H9 (cell line): ENCODE results near the gene RPS10. TPM values are rescaled to one million over a fixed set of nuclear protein-coding genes. Genes with fewer than 3 reads are reported as not detected.

Experiments
- DNase-seq: peaks from one replicate; pipeline ENCODE4 v3.0.0-alpha.2; 2017
- H2AFZ ChIP-seq: one replicate; pipeline ENCODE4 v1.6.1; 2013; ENCODE audit warnings: mild to moderate bottlenecking, low read length, control low read depth, moderate library complexity
- H2AK5ac ChIP-seq: 2 replicates; pipeline ENCODE4 v1.6.1; 2013; ENCODE audit warnings: low read length, control low read depth, mixed read lengths; ENCODE audit not compliant: insufficient read length
- H2BK120ac ChIP-seq: one replicate; pipeline ENCODE4 v1.6.1; 2013; ENCODE audit warnings: low read depth, mild to moderate bottlenecking, low read length, control low read depth, inconsistent platforms; ENCODE audit not compliant: poor library complexity, severe bottlenecking
- H2BK12ac ChIP-seq: 2 replicates; pipeline ENCODE4 v1.6.1; 2013; ENCODE audit warnings: low read length, control low read depth, mixed read lengths, low read depth; ENCODE audit not compliant: insufficient read length
- H2BK15ac ChIP-seq: 2 replicates; pipeline ENCODE4 v1.6.1; 2013; ENCODE audit warnings: low read depth, low read length, control low read depth
- H2BK20ac ChIP-seq: one replicate; pipeline ENCODE4 v1.6.1; 2013; ENCODE audit warnings: low read depth, mild to moderate bottlenecking, low read length, control low read depth, inconsistent platforms; ENCODE audit not compliant: poor library complexity, severe bottlenecking
- H2BK5ac ChIP-seq: 2 replicates; pipeline ENCODE4 v1.6.1; 2013; ENCODE audit warnings: low read length, control low read depth, mixed read lengths; ENCODE audit not compliant: insufficient read length
- H3K14ac ChIP-seq: 2 replicates; pipeline ENCODE4 v1.6.1; 2013; ENCODE audit warnings: low read length, control low read depth; ENCODE audit not compliant: insufficient read depth
- H3K18ac ChIP-seq: 2 replicates; pipeline ENCODE4 v1.6.1; 2013; ENCODE audit warnings: low read depth, mild to moderate bottlenecking, mixed read lengths, low read length, control low read depth; ENCODE audit not compliant: insufficient read length
- H3K23ac ChIP-seq: 2 replicates; pipeline ENCODE4 v1.6.1; 2013; ENCODE audit warnings: low read length, control low read depth, mixed read lengths, low read depth; ENCODE audit not compliant: insufficient read length
- H3K23me2 ChIP-seq: 2 replicates; pipeline ENCODE4 v1.6.1; 2013; ENCODE audit warnings: low read depth, mild to moderate bottlenecking, mixed read lengths, low read length, control low read depth; ENCODE audit not compliant: insufficient read length, poor library complexity, severe bottlenecking
- H3K27ac ChIP-seq: 2 replicates; pipeline ENCODE4 v1.5.1; 2013; ENCODE audit warnings: low read length, control low read depth, mixed read lengths, low read depth; ENCODE audit not compliant: insufficient read length
- H3K27me3 ChIP-seq: 2 replicates; pipeline ENCODE4 v1.6.1; 2013; ENCODE audit warnings: low read length, control low read depth, inconsistent platforms; ENCODE audit not compliant: insufficient read depth
- H3K4ac ChIP-seq: 2 replicates; pipeline ENCODE4 v1.6.1; 2013; ENCODE audit warnings: low read depth, mild to moderate bottlenecking, control low read depth, inconsistent platforms, low read length, moderate library complexity
- H3K4me1 ChIP-seq: 2 replicates; pipeline ENCODE4 v1.6.1; 2013; ENCODE audit warnings: low read length, control low read depth, inconsistent platforms; ENCODE audit not compliant: insufficient read depth
- H3K4me2 ChIP-seq: 2 replicates; pipeline ENCODE4 v1.6.1; 2013; ENCODE audit warnings: low read length, control low read depth, mixed read lengths; ENCODE audit not compliant: insufficient read length, insufficient read depth
- H3K56ac ChIP-seq: 2 replicates; pipeline ENCODE4 v1.6.1; 2013; ENCODE audit warnings: low read depth, mild to moderate bottlenecking, mixed read lengths, low read length, control low read depth; ENCODE audit not compliant: insufficient read length
- H3K79me1 ChIP-seq: 2 replicates; pipeline ENCODE4 v1.6.1; 2013; ENCODE audit warnings: low read depth, mild to moderate bottlenecking, moderate library complexity, low read length, control low read depth, inconsistent platforms; ENCODE audit not compliant: insufficient read depth, poor library complexity, severe bottlenecking
- H3K79me2 ChIP-seq: 2 replicates; pipeline ENCODE4 v1.6.1; 2013; ENCODE audit warnings: low read length, control low read depth, inconsistent platforms; ENCODE audit not compliant: insufficient read depth
- H3K9ac ChIP-seq: 2 replicates; pipeline ENCODE4 v1.6.1; 2013; ENCODE audit warnings: low read length, control low read depth, mixed read lengths; ENCODE audit not compliant: insufficient read length; ENCODE audit errors: extremely low read depth
- H3K9me3 ChIP-seq: one replicate; pipeline ENCODE4 v1.6.1; 2013; ENCODE audit warnings: low read depth, low read length, inconsistent platforms; ENCODE audit not compliant: control insufficient read depth
- H3T11ph ChIP-seq: one replicate; pipeline ENCODE4 v1.6.1; 2013; ENCODE audit warnings: mild to moderate bottlenecking, low read length, control low read depth, inconsistent platforms
- H4K20me1 ChIP-seq: one replicate; pipeline ENCODE4 v1.6.1; 2013; ENCODE audit not compliant: control insufficient read depth, insufficient read length, insufficient read depth
- H4K5ac ChIP-seq: 2 replicates; pipeline ENCODE4 v1.6.1; 2013; ENCODE audit warnings: low read depth, mild to moderate bottlenecking, mixed read lengths, low read length, control low read depth; ENCODE audit not compliant: insufficient read length
- H4K8ac ChIP-seq: replicated peaks from 2 replicates; pipeline ENCODE4 v1.6.1; 2013; ENCODE audit warnings: low read length, control low read depth, mixed read lengths, low read depth; ENCODE audit not compliant: insufficient read length
- H4K91ac ChIP-seq: 2 replicates; pipeline ENCODE4 v1.6.1; 2013; ENCODE audit warnings: low read depth, mild to moderate bottlenecking, moderate library complexity, mixed read lengths, low read length, control low read depth; ENCODE audit not compliant: insufficient read length
- H3K27ac Mint-ChIP-seq, 3 experiments: 2 replicates in 2 of 3; 3 replicates in 1 of 3; pipeline ENCODE4 v1.8.0; 2020 to 2021; ENCODE audit warnings: mixed read lengths in 3 of 3, mild to moderate bottlenecking in 1 of 3, moderate library complexity in 1 of 3
- H3K27me3 Mint-ChIP-seq: 2 replicates; pipeline ENCODE4 v1.8.0; 2021; ENCODE audit warnings: low read depth, mild to moderate bottlenecking, moderate library complexity, mixed read lengths
- H3K36me3 Mint-ChIP-seq, 3 experiments: 2 replicates in 2 of 3; 3 replicates in 1 of 3; pipeline ENCODE4 v1.8.0; 2020 to 2021; ENCODE audit warnings: low read depth in 3 of 3, mixed read lengths in 3 of 3; ENCODE audit not compliant: insufficient read depth in 1 of 3
- H3K4me1 Mint-ChIP-seq, 2 experiments: 2 replicates each; pipeline ENCODE4 v1.8.0; 2020; ENCODE audit warnings: mixed read lengths in 2 of 2
- H3K4me3 Mint-ChIP-seq, 2 experiments: 2 replicates in 1 of 2; 3 replicates in 1 of 2; pipeline ENCODE4 v1.8.0; 2020 to 2021; ENCODE audit warnings: mild to moderate bottlenecking in 2 of 2, mixed read lengths in 2 of 2, moderate library complexity in 1 of 2
- H3K9me3 Mint-ChIP-seq, 2 experiments: 2 replicates in 1 of 2; 3 replicates in 1 of 2; pipeline ENCODE4 v1.8.0; 2020; ENCODE audit warnings: mild to moderate bottlenecking in 2 of 2, mixed read lengths in 2 of 2, moderate library complexity in 1 of 2
- CTCF ChIP-seq: fragments of 200-600 bp; sonication (generic); conservative IDR thresholded peaks from 3 replicates; pipeline ENCODE4 v1.8.0; 2021; ENCODE audit warnings: antibody characterized with exemption, mild to moderate bottlenecking
- WGBS: extraction: QIAGEN DNeasy Blood & Tissue Kit; methylation state at CpG from one replicate; pipeline ENCODE4 v1.1.7; 2013; ENCODE audit warnings: missing lambda C conversion rate, low lambda C conversion rate, mixed read lengths; ENCODE audit not compliant: insufficient read length; ENCODE audit errors: extremely low coverage; 5-methylcytosine and 5-hydroxymethylcytosine counted together
- total RNA-seq: library from RNA; stranded (reverse); gene quantifications from 2 replicates; pipeline ENCODE4 v1.2.1, GENCODE V29; 2021

The RPS10 gene
- total RNA-seq, 1 experiment from 2014 or later: 2,330 TPM

- H4K91ac ChIP-seq: no peak overlapping the region
- H3K79me1 ChIP-seq: no peaks in the 10 kb centered on the region
- Mint-ChIP-seq H3K36me3 (peaks cover 0 to 3% (median 0%) of the 10 kb centered on the region in 3 experiments; a peak in 1 of 7 replicates), H3K4me1 (peaks cover 33 to 49% of the 10 kb centered on the region in 2 experiments), H3K4me3 (no peak overlapping the region), H3K27me3 (no peaks in the 10 kb centered on the region), H3K27ac (peak overlapping the region in 2 of 3 experiments; percentile 19 to 49; a peak in 4 of 7 replicates), H3K9me3 (no peaks in the 10 kb centered on the region)
- H2BK15ac ChIP-seq: no peak overlapping the region
- H3K14ac ChIP-seq: no peak overlapping the region
- H2BK20ac ChIP-seq: no peak overlapping the region
- H3K4me2 ChIP-seq: no peak overlapping the region
- no peak for TF ChIP-seq CTCF
- H3K79me2 ChIP-seq: peaks cover 27% of the 10 kb centered on the region; the same call in 1 of the 2 replicates
- H4K20me1 ChIP-seq: no peaks in the 10 kb centered on the region
- H3K27ac ChIP-seq: no peak overlapping the region
- H3K4me1 ChIP-seq: peaks cover 2% of the 10 kb centered on the region
- H4K5ac ChIP-seq: no peak overlapping the region
- no peak overlapping the region for H2BK120ac ChIP-seq
- H3K9me3 ChIP-seq: no peaks in the 10 kb centered on the region
- H3K56ac ChIP-seq: no peak overlapping the region
- DNase-seq: no peak
- no CpG with 5 or more reads among the region's 4 CpGs for WGBS
- H3K18ac ChIP-seq: no peak overlapping the region
- peaks cover 5% of the 10 kb centered on the region for H3K23me2 ChIP-seq
- H3T11ph ChIP-seq: no peak overlapping the region
- H3K9ac ChIP-seq: no peak overlapping the region
- no peak overlapping the region for H2AFZ ChIP-seq
- no peak overlapping the region for H3K23ac ChIP-seq
- H3K4ac ChIP-seq: no peak overlapping the region
- H2BK5ac ChIP-seq: no peak overlapping the region
- H4K8ac ChIP-seq: no peak overlapping the region
- no peak overlapping the region for H2BK12ac ChIP-seq
- H2AK5ac ChIP-seq: no peak overlapping the region
- H3K27me3 ChIP-seq: no peaks in the 10 kb centered on the region
Measured at GRCh38 chr6:34386316-34387137, 39.3 kb downstream of the RPS10 start.
